ENCODE measurements around the gene ABCB8.

ABCB8 gene

DNA sequence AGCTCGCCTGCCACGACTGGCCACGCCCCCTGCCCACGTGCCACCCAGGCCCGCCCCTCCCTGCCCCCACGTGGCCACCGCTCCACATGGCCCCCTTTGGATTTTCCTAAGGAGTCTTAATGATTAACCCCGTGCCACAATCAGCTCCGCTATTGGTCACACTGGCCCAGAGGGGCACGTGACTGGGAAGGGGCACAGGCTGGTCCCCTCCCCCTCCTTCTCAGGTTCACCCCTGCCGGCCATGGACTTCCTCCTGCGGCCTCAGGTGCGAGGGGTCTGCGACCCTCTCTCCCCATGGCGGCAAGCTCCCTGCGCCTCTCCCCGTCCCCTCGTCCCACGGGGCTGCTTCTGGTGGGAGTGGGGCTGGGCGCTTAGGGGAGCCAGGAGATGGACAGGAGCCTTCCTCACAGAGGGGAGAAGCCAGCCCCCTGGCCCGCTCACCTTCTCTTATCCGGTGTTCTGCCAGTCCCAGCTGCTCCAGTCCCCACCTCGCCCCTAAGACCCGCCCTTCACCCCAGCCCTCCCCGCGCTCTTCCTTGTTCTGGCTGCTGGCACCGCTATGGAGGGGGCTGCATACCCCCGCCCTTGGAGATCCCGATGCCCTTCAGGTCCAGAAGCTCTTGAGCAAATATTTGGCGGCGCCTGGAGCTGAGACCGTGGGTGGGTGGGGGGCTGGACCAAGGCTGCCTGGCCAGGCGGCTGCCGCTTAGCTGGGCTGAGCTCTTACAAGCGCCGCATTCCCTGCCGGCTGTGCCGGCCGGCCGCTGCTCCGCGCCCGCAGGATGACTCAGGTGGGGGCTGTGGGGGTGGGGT is 34.4 kb downstream of the ABCB8 start:
- DNase-seq (ENCODE audit: low spot score) = no peak
- TF ChIP-seq, protein P1, sequence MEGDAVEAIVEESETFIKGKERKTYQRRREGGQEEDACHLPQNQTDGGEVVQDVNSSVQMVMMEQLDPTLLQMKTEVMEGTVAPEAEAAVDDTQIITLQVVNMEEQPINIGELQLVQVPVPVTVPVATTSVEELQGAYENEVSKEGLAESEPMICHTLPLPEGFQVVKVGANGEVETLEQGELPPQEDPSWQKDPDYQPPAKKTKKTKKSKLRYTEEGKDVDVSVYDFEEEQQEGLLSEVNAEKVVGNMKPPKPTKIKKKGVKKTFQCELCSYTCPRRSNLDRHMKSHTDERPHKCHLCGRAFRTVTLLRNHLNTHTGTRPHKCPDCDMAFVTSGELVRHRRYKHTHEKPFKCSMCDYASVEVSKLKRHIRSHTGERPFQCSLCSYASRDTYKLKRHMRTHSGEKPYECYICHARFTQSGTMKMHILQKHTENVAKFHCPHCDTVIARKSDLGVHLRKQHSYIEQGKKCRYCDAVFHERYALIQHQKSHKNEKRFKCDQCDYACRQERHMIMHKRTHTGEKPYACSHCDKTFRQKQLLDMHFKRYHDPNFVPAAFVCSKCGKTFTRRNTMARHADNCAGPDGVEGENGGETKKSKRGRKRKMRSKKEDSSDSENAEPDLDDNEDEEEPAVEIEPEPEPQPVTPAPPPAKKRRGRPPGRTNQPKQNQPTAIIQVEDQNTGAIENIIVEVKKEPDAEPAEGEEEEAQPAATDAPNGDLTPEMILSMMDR (IDR thresholded peaks at IDR 0.05; ENCODE audit: borderline replicate concordance, control extremely low read depth, extremely low read depth, insufficient read depth, missing control alignments) = no peak
- in situ Hi-C loops (cut with MboI; ENCODE audit: low sequenced_read_pairs, unreplicated experiment) = no loop called here

DNA sequence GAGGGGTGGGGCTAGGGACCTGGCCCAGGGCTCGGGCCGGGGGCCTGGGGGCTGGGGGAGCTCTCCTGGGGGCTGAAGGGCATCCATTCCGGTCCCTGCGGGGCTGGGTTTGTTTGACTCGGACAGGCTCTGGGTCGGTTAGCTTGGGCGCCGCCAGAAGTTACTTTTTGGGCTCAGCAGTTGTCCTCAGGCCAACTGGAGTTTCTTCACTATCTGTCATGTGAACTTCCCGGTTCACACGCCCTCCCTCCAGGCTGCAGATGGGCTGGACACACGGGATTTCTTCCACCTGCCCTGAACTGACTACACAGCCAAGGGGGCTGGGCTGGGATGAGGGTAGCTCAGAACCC is 34.9 kb downstream of the ABCB8 start:
- TF ChIP-seq, protein P1 (IDR thresholded peaks at IDR 0.05; ENCODE audit: borderline replicate concordance, control extremely low read depth, extremely low read depth, insufficient read depth, missing control alignments) = no peak
- in situ Hi-C loops (cut with MboI; ENCODE audit: low sequenced_read_pairs, unreplicated experiment) = no loop called here
- DNase-seq (ENCODE audit: low spot score) = no peak

DNA sequence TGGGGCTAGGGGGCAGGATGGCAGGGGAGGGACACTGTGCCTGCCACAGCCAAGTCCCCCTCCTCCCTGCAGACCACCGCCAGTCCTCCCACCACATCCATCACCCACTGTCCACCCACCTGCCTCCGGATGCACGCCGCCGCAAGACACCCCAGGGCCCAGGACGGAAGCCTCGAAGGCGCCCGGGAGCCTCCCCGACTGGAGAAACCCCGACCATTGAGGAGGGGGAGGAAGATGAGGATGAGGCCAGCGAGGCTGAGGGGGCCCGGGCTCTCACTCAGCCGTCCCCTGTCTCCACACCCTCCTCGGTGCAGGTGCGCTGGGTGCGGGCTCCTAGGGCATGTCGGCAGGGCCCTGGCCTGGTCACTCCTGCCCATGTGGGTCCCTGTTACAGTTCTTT is 36.2 kb downstream of the ABCB8 start:
- TF ChIP-seq, protein P1 (IDR thresholded peaks at IDR 0.05; ENCODE audit: borderline replicate concordance, control extremely low read depth, extremely low read depth, insufficient read depth, missing control alignments) = no peak
- no peak for DNase-seq (ENCODE audit: low spot score)
- in situ Hi-C loops (cut with MboI; ENCODE audit: low sequenced_read_pairs, unreplicated experiment) = no loop called here

DNA sequence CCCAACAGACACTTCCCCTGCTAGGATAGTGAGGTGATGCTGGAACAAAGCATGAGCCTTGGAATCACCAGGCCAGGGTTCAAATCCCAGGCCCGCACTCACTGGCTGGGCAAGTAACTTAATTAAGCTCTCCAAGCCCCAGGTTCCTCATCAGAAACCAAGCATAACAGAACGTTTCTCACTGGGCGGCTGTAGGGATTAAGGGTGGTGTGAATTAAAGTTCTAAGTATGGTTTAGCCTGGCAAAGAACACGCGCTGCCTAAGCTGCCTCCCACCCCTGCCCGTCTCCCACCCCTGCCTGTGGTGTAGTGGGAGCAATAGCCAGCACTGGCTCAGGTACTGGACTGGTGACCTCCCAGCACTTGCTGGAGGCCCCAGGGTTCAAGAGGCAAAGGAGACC is 36.7 kb downstream of the ABCB8 start:
- DNase-seq (ENCODE audit: low spot score) = no peak
- in situ Hi-C loops (cut with MboI; ENCODE audit: low sequenced_read_pairs, unreplicated experiment) = no loop called here
- TF ChIP-seq, protein P1 (IDR thresholded peaks at IDR 0.05; ENCODE audit: borderline replicate concordance, control extremely low read depth, extremely low read depth, insufficient read depth, missing control alignments) = no peak

DNA sequence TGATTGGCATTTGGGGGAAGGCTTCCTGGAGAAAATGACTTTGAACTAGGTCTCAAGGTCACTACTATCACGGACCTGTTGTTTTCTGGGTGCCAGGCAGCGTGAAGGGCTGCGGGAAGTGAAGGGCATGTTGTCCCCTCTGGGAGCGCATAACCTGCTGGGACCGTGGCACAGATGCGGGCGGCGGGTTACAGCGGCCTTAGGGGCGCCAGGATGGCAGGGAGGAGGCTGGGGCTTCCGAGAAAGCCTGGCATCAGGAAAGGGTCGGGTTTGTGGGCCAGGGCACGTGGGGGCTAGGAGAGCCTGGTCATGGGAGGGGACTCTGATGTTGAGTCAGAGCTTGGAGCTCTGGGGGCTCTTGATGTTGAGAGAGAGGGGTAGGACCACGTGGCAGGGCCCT is 37.3 kb downstream of the ABCB8 start:
- DNase-seq (ENCODE audit: low spot score) = no peak
- TF ChIP-seq, protein P1 (IDR thresholded peaks at IDR 0.05; ENCODE audit: borderline replicate concordance, control extremely low read depth, extremely low read depth, insufficient read depth, missing control alignments) = no peak
- in situ Hi-C loops (cut with MboI; ENCODE audit: low sequenced_read_pairs, unreplicated experiment) = no loop called here

DNA sequence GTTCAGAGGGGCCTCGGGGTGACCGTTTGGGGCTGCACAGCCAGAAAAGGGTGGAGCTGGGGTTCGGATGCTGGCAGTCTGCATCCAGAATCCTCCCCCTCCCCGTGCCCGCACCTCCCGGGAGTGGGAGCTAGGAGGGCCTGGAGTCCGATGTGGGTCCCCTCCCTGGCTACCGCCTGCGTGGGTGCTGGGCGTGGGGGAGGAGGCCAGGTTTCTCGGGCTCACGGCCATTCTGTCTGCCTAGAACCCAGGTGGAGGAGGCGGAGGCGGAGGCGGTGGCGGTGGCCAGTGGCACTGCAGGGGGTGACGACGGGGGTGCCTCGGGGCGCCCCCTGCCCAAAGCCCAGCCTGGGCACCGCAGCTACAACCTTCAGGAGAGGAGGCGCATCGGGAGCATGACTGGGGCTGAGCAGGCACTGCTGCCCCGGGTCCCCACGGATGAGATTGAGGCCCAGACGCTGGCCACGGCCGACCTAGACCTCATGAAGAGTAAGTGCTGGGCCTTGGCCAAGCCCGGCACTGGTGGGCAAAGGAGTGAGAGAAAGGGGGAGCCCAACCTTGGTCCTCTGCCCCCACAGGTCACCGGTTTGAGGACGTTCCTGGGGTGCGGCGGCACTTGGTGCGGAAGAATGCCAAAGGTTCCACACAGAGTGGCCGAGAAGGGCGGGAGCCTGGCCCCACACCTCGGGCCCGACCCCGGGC is 38.2 kb downstream of the ABCB8 start:
- in situ Hi-C loops (cut with MboI; ENCODE audit: low sequenced_read_pairs, unreplicated experiment) = no loop called here
- no peak for DNase-seq (ENCODE audit: low spot score)
- TF ChIP-seq, protein P1 (IDR thresholded peaks at IDR 0.05; ENCODE audit: borderline replicate concordance, control extremely low read depth, extremely low read depth, insufficient read depth, missing control alignments) = no peak

All from GM13976 (cell line).